GM12865 (cell line): ENCODE measurements around the gene STX8.

Source experiments
- DNase-seq: peaks from one replicate; pipeline ENCODE4 v3.0.0; 2010; ENCODE audit warnings: low read depth
- H3K4me3 ChIP-seq: 2 replicates; pipeline ENCODE4 v1.5.1; 2011; ENCODE audit warnings: mild to moderate bottlenecking, low read depth, low read length, control low read depth
- TF ChIP-seq, protein P1 (sequence below): IDR thresholded peaks from 2 replicates; pipeline ENCODE4 v1.5.1; 2011; ENCODE audit warnings: low read length, control low read depth, low read depth, inconsistent platforms; ENCODE audit not compliant: insufficient read depth; ENCODE audit errors: missing control alignments

Gene STX8

DNA sequence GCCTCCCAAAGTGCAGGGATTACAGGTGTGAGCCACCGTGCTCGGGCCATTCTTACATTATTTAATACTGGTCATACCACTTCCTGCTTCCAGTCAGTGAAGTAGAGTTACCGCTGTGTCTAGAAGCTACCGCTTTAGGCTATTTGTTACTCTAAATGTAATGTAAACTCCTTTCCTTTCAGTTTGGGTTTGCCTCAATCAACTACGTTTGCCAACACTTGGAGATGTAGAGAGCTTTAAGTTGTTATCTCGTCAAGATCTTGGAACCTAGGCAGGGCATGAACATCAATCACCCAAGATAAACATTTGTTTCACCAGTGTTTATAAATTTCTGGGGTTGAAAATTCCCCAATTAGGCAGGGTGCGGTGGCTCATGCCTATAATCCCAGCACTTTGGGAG lies 275.9 kb downstream of the STX8 start:
- DNase-seq = no peak
- no peak overlapping the region for H3K4me3 ChIP-seq
- TF ChIP-seq, protein P1, sequence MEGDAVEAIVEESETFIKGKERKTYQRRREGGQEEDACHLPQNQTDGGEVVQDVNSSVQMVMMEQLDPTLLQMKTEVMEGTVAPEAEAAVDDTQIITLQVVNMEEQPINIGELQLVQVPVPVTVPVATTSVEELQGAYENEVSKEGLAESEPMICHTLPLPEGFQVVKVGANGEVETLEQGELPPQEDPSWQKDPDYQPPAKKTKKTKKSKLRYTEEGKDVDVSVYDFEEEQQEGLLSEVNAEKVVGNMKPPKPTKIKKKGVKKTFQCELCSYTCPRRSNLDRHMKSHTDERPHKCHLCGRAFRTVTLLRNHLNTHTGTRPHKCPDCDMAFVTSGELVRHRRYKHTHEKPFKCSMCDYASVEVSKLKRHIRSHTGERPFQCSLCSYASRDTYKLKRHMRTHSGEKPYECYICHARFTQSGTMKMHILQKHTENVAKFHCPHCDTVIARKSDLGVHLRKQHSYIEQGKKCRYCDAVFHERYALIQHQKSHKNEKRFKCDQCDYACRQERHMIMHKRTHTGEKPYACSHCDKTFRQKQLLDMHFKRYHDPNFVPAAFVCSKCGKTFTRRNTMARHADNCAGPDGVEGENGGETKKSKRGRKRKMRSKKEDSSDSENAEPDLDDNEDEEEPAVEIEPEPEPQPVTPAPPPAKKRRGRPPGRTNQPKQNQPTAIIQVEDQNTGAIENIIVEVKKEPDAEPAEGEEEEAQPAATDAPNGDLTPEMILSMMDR = no peak

DNA sequence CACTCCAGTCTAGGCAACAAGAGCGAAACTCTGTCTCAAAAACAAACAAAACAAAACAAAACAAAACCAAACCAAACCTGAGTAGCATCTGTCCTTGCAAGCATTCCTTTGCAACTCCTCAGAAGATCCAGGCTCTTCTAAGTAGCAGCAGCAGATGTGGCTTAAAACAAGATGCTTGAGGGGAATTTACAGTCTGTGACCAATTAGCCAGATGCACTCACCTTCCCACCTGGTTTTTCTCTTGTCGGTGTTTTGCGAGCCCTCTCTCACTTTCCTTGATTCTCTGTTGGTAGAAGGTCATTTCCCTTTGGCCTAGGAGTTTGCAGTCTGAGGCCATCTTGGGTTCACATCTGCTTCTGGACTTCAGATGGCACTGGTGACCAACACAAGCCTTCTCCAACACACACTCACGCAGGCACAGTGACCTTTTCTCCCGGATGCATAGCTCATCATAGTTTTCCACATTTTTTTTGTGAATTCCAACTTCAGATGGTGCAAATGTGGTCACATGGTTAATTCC lies 276.8 kb downstream of the STX8 start:
- no peak for DNase-seq
- TF ChIP-seq, protein P1 = no peak

DNA sequence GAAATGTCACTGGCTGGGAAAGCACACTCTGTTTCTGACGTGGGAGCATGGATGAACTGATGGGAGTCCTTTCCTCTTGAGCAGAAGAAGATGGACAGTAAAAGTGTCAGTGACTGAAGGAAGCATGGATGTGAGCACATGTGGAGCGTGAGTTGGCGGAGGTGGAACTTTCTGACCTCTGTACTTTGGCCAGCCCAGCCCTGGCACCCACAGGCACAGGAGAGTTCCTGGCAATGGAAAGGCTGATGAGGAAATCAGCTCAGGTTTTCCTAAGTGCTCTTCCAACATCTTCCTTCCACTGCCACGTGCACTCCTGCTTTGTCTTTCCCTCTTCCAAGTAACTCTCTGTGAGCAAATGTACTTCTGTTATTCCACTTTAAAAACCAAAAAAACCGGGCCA lies 277.5 kb downstream of the STX8 start:
- TF ChIP-seq, protein P1 = no peak
- no peak overlapping the region for H3K4me3 ChIP-seq
- no peak for DNase-seq

More for the DNA sequence above, 276.8 kb downstream of the STX8 start:
- H3K4me3 ChIP-seq = no peak overlapping the region

DNA sequence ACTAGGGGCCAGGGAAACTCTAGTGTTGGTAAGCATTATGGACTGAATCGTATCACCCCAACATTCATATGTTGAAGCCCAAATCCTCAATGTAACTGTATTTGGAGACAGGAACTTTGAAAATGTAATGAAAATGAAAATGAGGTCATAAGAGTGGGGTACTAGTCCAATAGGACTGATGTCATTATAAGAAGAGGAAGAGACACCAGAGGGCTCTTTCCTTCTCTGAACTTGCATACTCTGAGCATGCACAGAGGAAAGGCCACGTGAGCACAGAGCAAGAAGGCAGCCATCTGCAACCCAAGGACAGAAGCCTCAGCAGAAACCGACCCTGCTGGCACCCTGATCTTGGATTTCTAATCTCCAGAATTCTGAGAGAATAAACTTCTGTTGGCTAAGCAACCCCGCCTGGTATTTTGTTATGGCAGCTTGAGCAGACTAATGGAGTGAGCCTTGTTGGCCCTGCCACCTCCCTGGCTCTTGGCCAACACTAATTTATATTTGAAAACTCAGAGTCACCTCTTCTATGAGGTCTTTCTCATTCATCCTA lies 280.9 kb downstream of the STX8 start:
- no peak overlapping the region for H3K4me3 ChIP-seq
- TF ChIP-seq, protein P1 = no peak
- DNase-seq = no peak

DNA sequence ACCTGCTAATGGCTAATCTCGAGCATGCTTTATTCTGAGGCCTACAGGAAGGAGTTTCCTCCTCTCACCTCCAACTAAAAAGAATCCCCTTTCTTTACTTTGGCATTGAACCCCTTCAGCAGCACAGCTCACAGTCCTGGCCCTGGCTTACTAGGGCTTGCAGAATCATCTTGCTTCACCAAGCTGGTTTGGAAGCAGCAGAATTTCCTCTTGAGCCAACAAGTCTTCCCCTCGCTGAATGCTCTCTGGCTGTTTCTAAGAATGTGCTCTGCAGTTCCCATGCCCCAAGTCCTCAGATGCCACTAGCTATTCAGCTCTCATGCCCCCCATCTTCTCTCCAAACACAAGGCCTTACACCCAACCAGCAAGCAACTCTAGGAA lies 283.1 kb downstream of the STX8 start:
- no peak overlapping the region for H3K4me3 ChIP-seq
- no peak for DNase-seq
- TF ChIP-seq, protein P1 = no peak

DNA sequence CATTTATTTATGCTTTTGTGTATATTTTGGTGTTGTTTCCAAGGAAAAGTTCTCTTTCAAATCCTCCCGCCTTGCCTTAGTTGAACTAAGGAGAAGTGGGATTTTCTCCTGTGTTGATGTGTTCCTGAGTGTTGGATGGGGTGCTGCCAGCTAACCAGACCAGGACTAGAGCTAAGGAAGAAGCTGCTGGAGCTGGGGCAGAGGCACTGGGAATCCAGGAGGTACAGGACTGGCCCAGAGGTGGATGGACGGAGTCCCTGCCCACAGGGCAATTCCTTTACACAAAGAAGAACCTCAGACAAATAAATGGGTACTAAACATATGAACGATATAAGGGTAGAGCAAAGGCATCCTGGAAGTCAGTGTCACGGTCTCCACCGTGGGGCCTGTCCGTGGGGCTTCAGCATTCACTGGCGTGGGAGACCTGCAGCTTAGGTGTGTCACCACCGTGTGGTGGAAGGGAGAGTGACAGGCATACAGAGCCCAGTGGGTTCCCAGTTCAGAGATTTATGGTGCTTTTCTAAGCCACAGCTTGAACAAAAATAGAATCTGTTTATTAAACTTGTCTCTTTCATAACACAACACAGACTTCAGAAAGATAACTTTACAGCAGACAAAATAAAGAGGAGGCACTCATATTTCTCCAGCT lies 283.6 kb downstream of the STX8 start:
- no peak overlapping the region for H3K4me3 ChIP-seq
- peak; percentile 54 for DNase-seq
- TF ChIP-seq, protein P1 = peak; percentile 70

DNA sequence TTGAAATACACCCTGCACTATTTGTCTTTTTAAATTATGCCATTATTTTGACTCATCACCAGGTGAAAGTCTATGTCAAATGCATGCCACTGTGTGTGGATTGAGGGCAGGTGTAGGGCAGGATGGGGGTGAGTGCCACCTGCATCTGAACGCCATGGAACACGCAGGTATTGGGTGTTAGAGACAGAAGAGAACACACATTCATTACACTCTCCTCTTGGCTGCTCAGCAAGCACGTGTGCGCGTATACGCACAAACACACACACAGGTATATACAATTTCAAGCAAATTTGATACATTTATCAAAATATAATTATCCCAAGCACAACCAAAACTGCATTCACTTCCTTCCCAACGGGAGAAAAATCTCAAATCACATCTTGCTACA lies 285.4 kb downstream of the STX8 start:
- TF ChIP-seq, protein P1 = no peak
- DNase-seq = no peak
- no peak overlapping the region for H3K4me3 ChIP-seq
